HFFc6 (cell line): ENCODE results near the gene ADARB1. TPM values are rescaled to one million over a fixed set of nuclear protein-coding genes. Genes with fewer than 3 reads are reported as not detected.

ENCODE experiments used
- DNase-seq: peaks from one replicate; pipeline ENCODE4 v3.0.0-alpha.2; 2018
- H3K27ac Mint-ChIP-seq: 2 replicates; pipeline ENCODE4 v1.8.0; 2020; ENCODE audit warnings: mild to moderate bottlenecking, mixed read lengths
- H3K27me3 Mint-ChIP-seq: 2 replicates; pipeline ENCODE4 v1.8.0; 2021; ENCODE audit warnings: mild to moderate bottlenecking, moderate library complexity, mixed read lengths; ENCODE audit not compliant: insufficient read depth
- H3K36me3 Mint-ChIP-seq: 2 replicates; pipeline ENCODE4 v1.8.0; 2021; ENCODE audit warnings: low read depth, mixed read lengths
- H3K4me1 Mint-ChIP-seq: 2 replicates; pipeline ENCODE4 v1.8.0; 2020; ENCODE audit warnings: low read depth, mixed read lengths
- H3K4me3 Mint-ChIP-seq: 2 replicates; pipeline ENCODE4 v1.8.0; 2020; ENCODE audit warnings: mild to moderate bottlenecking, moderate library complexity, mixed read lengths
- H3K9me3 Mint-ChIP-seq: 2 replicates; pipeline ENCODE4 v1.8.0; 2020; ENCODE audit warnings: mild to moderate bottlenecking, mixed read lengths
- CTCF ChIP-seq: fragments of 200-600 bp; sonication (generic); IDR thresholded peaks from 2 replicates; pipeline ENCODE4 v1.5.0; 2021; ENCODE audit warnings: antibody characterized with exemption, mild to moderate bottlenecking
- total RNA-seq, 6 experiments: library from RNA; stranded (reverse); fragmentation: NEBNext Ultra II Directional; extraction: Animal tissue kit (Norgen Biotek cat#: 25700); gene quantifications; 2 replicates in 1 of 6; 3 replicates in 5 of 6; pipeline ENCODE4 v1.2.3, GENCODE V29; 2021

Gene ADARB1
- total RNA-seq, 6 experiments from 2014 or later: 1.7 to 3.2 (median 2.2) TPM

- Mint-ChIP-seq H3K4me1 (peaks cover 17% of the 10 kb centered on the region), H3K4me3 (no peak overlapping the region), H3K9me3 (no peaks in the 10 kb centered on the region)
Measured at GRCh38 chr21:45097827-45098387, 23.5 kb downstream of the ADARB1 start.

GRCh38 chr21:45098867-45099266 is 24.5 kb downstream of the ADARB1 start:
- no peaks in the 10 kb centered on the region for H3K9me3 Mint-ChIP-seq
- peaks cover 17% of the 10 kb centered on the region for H3K4me1 Mint-ChIP-seq
- peak; percentile 17 for DNase-seq
- peaks cover 8% of the 10 kb centered on the region; the same call in 1 of the 2 replicates for H3K27me3 Mint-ChIP-seq
- H3K36me3 Mint-ChIP-seq: no peaks in the 10 kb centered on the region
- no peak overlapping the region for H3K27ac Mint-ChIP-seq
- peak; percentile 70 for TF ChIP-seq CTCF
- H3K4me3 Mint-ChIP-seq: no peak overlapping the region

More at GRCh38 chr21:45097827-45098387, 23.5 kb downstream of the ADARB1 start:
- Mint-ChIP-seq H3K27me3 (peaks cover 14% of the 10 kb centered on the region), H3K36me3 (no peaks in the 10 kb centered on the region), H3K27ac (no peak overlapping the region)
- TF ChIP-seq CTCF: no peak
- no peak for DNase-seq

- H3K27ac Mint-ChIP-seq: no peak overlapping the region
- no peak for DNase-seq
- H3K4me1 Mint-ChIP-seq: peaks cover 17% of the 10 kb centered on the region
- H3K27me3 Mint-ChIP-seq: peaks cover 11% of the 10 kb centered on the region; the same call in 1 of the 2 replicates
- no peak for TF ChIP-seq CTCF
- no peak overlapping the region for H3K4me3 Mint-ChIP-seq
- H3K9me3 Mint-ChIP-seq: no peaks in the 10 kb centered on the region
- H3K36me3 Mint-ChIP-seq: no peaks in the 10 kb centered on the region
Measured at GRCh38 chr21:45099571-45099970, 25.2 kb downstream of the ADARB1 start.

- H3K4me3 Mint-ChIP-seq: no peak overlapping the region
- no peaks in the 10 kb centered on the region for H3K36me3 Mint-ChIP-seq
- no peak for DNase-seq
- no peak overlapping the region for H3K27ac Mint-ChIP-seq
- TF ChIP-seq CTCF: no peak
- H3K9me3 Mint-ChIP-seq: no peaks in the 10 kb centered on the region
- peaks cover 11% of the 10 kb centered on the region; the same call in 1 of the 2 replicates for H3K27me3 Mint-ChIP-seq
- peaks cover 17% of the 10 kb centered on the region for H3K4me1 Mint-ChIP-seq
Measured at GRCh38 chr21:45100866-45101265, 26.5 kb downstream of the ADARB1 start.

- Mint-ChIP-seq H3K27me3 (peaks cover 9% of the 10 kb centered on the region; the same call in 1 of the 2 replicates), H3K27ac (no peak overlapping the region), H3K9me3 (no peaks in the 10 kb centered on the region), H3K4me1 (peaks cover 17% of the 10 kb centered on the region), H3K36me3 (no peaks in the 10 kb centered on the region), H3K4me3 (no peak overlapping the region)
- DNase-seq: peak; percentile 70
- peak; percentile 65 for TF ChIP-seq CTCF
Measured at GRCh38 chr21:45102391-45102932, 28.1 kb downstream of the ADARB1 start.
